ENCODE data around the gene BABAM2.

The BABAM2 gene

DNA sequence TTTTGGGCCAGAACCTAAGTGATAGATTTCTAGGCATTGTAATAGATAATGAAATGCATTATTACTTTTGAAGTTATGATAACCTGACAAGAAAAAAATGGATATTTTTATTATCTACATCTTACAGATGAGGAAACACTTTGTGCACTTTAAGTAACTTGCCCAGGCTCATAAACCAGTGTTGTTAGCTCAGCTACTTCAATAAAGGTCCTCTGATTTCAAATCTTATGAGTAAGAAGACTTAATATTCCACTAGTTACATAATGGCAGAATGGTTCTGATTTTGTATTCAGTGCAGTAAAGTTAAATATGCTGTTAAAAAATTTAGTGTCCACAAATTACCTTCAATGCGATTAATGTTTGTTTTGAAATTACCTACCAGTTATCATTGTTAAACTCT lies 199.0 kb downstream of the BABAM2 start:
- H3K36me3 ChIP-seq (ENCODE audit: control insufficient read depth, insufficient read depth, low read length), result no peaks in the 10 kb centered on the region
- no peak overlapping the region for H3K9ac ChIP-seq
- no peak overlapping the region for H3K4me2 ChIP-seq (ENCODE audit: low read length)
- H3K27ac ChIP-seq, result no peak overlapping the region
- H2AFZ ChIP-seq, result no peak overlapping the region
- H3K4me1 ChIP-seq, result no peaks in the 10 kb centered on the region
- no peak overlapping the region for H3K4me3 ChIP-seq (ENCODE audit: low read depth, low read length)
- no peaks in the 10 kb centered on the region for H3K27me3 ChIP-seq (ENCODE audit: control insufficient read depth, insufficient read depth, low read length)
- TF ChIP-seq, protein P1, sequence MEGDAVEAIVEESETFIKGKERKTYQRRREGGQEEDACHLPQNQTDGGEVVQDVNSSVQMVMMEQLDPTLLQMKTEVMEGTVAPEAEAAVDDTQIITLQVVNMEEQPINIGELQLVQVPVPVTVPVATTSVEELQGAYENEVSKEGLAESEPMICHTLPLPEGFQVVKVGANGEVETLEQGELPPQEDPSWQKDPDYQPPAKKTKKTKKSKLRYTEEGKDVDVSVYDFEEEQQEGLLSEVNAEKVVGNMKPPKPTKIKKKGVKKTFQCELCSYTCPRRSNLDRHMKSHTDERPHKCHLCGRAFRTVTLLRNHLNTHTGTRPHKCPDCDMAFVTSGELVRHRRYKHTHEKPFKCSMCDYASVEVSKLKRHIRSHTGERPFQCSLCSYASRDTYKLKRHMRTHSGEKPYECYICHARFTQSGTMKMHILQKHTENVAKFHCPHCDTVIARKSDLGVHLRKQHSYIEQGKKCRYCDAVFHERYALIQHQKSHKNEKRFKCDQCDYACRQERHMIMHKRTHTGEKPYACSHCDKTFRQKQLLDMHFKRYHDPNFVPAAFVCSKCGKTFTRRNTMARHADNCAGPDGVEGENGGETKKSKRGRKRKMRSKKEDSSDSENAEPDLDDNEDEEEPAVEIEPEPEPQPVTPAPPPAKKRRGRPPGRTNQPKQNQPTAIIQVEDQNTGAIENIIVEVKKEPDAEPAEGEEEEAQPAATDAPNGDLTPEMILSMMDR (IDR thresholded peaks at IDR 0.05), result no peak
- no peaks in the 10 kb centered on the region for H3K79me2 ChIP-seq
- H3K9me3 ChIP-seq (ENCODE audit: control insufficient read depth, low read length), result no peaks in the 10 kb centered on the region

DNA sequence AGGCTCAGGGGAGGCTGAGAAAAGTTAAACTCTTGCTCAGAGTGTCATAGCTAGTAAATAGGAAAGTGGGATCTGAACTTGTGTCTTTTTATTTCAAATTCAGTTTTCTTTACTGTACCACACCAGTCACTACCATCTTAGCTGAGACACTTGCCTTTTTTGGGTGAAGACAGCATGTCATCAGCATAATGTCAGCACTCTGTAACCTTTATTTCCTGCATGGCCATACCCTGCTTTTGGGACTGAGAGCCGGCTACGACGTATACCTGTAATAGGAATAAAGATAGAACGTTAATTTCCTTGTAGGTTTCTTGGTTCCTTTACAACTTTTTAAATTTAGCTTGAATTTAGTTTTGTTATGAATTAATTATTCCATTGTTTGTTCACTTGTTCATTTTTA lies 202.8 kb downstream of the BABAM2 start:
- TF ChIP-seq, protein P1 (IDR thresholded peaks at IDR 0.05), result no peak
- H3K27me3 ChIP-seq (ENCODE audit: control insufficient read depth, insufficient read depth, low read length), result no peaks in the 10 kb centered on the region
- no peak overlapping the region for H2AFZ ChIP-seq
- H3K27ac ChIP-seq, result no peak overlapping the region
- H3K9ac ChIP-seq, result no peak overlapping the region
- H3K4me1 ChIP-seq, result no peaks in the 10 kb centered on the region
- H3K36me3 ChIP-seq (ENCODE audit: control insufficient read depth, insufficient read depth, low read length), result no peaks in the 10 kb centered on the region
- H3K9me3 ChIP-seq (ENCODE audit: control insufficient read depth, low read length), result no peaks in the 10 kb centered on the region
- no peak overlapping the region for H3K4me2 ChIP-seq (ENCODE audit: low read length)
- no peak overlapping the region for H3K4me3 ChIP-seq (ENCODE audit: low read depth, low read length)
- H3K79me2 ChIP-seq, result no peaks in the 10 kb centered on the region

DNA sequence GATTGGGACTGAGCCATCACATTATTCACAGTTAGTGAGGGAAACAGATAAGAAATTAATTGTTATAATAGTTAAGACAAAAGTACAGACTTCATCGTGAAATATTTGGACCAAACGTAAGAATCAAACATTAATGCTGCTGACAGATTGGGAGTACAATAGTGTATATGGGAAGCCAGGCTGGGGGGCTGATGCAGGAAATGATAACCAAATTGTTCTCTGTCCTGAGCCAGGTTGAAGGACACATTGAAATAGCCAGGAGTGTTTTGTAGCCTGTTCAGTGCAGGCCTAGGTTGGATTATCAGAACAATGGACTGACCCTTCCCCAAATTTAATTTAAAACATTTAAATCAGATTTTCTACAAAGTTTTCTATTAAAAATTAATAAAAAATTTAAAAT lies 203.2 kb downstream of the BABAM2 start:
- TF ChIP-seq, protein P1 (IDR thresholded peaks at IDR 0.05), result no peak
- Histone ChIP-seq H3K27ac (no peak overlapping the region), H2AFZ (no peak overlapping the region), H3K4me1 (no peaks in the 10 kb centered on the region), H3K9me3 (ENCODE audit: control insufficient read depth, low read length) (no peaks in the 10 kb centered on the region), H3K9ac (no peak overlapping the region), H3K36me3 (ENCODE audit: control insufficient read depth, insufficient read depth, low read length) (no peaks in the 10 kb centered on the region), H3K4me2 (ENCODE audit: low read length) (no peak overlapping the region), H3K79me2 (no peaks in the 10 kb centered on the region), H3K27me3 (ENCODE audit: control insufficient read depth, insufficient read depth, low read length) (no peaks in the 10 kb centered on the region), H3K4me3 (ENCODE audit: low read depth, low read length) (no peak overlapping the region)

DNA sequence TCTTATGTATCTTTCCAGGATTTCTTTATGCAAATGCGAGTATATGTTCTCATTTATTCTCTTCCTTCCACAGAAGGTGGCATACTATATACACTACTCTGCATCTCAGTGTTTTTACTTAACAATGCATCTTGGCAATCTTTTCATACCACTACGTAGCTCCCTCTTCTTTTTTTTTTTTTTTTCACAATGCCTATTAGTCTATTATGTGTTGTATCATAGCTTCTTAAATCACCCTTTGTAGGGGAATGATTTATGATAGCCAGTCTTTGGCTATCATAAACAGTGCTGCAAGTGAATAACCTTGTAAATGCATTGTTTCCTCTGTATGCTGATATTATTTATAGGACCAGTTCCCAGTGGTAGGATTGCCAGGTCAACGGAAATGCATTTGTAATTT lies 204.2 kb downstream of the BABAM2 start:
- TF ChIP-seq, protein P1 (IDR thresholded peaks at IDR 0.05), result no peak

DNA sequence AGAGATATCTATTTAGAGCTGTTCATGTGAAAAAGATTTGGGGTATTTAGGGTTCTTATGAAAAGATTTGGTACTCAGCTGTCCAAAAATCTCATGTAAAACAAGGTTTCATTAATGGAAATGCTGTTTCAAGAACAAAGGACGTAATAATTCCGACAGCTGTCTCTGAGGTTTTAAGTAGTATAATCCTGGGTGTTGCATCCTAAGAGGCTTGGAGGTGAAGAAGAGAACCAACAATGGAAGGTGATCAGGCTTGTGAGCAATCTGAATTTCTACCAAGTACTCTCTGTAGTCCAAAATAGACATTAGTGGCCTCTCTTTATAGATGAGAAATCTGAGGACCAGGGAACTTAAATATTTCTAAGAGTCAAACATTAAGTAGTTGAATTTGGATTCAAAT lies 205.1 kb downstream of the BABAM2 start:
- no peaks in the 10 kb centered on the region for H3K79me2 ChIP-seq
- H3K27me3 ChIP-seq (ENCODE audit: control insufficient read depth, insufficient read depth, low read length), result no peaks in the 10 kb centered on the region
- H3K27ac ChIP-seq, result no peak overlapping the region
- H3K9me3 ChIP-seq (ENCODE audit: control insufficient read depth, low read length), result no peaks in the 10 kb centered on the region
- no peak overlapping the region for H3K4me2 ChIP-seq (ENCODE audit: low read length)
- no peaks in the 10 kb centered on the region for H3K36me3 ChIP-seq (ENCODE audit: control insufficient read depth, insufficient read depth, low read length)
- H3K9ac ChIP-seq, result no peak overlapping the region
- H2AFZ ChIP-seq, result no peak overlapping the region
- no peaks in the 10 kb centered on the region for H3K4me1 ChIP-seq
- TF ChIP-seq, protein P1 (IDR thresholded peaks at IDR 0.05), result no peak
- H3K4me3 ChIP-seq (ENCODE audit: low read depth, low read length), result no peak overlapping the region

More for the DNA sequence above, 204.2 kb downstream of the BABAM2 start:
- H3K4me2 ChIP-seq (ENCODE audit: low read length), result no peak overlapping the region
- no peaks in the 10 kb centered on the region for H3K27me3 ChIP-seq (ENCODE audit: control insufficient read depth, insufficient read depth, low read length)
- no peaks in the 10 kb centered on the region for H3K9me3 ChIP-seq (ENCODE audit: control insufficient read depth, low read length)
- no peaks in the 10 kb centered on the region for H3K4me1 ChIP-seq
- no peaks in the 10 kb centered on the region for H3K79me2 ChIP-seq
- no peak overlapping the region for H3K27ac ChIP-seq
- H3K36me3 ChIP-seq (ENCODE audit: control insufficient read depth, insufficient read depth, low read length), result no peaks in the 10 kb centered on the region
- H3K4me3 ChIP-seq (ENCODE audit: low read depth, low read length), result no peak overlapping the region
- H2AFZ ChIP-seq, result no peak overlapping the region
- no peak overlapping the region for H3K9ac ChIP-seq

All from parathyroid adenoma (tissue), 2 donors.